GM19025 (cell line): ENCODE measurements around the gene IQSEC1.

Experiments
- ATAC-seq: cut with Tn5 transposase; IDR thresholded peaks from one replicate; pipeline ENCODE4 v1.9.1; 2021; ENCODE audit warnings: mild to moderate bottlenecking, low read depth, moderate library complexity; ENCODE audit not compliant: unreplicated experiment

The IQSEC1 gene

DNA sequence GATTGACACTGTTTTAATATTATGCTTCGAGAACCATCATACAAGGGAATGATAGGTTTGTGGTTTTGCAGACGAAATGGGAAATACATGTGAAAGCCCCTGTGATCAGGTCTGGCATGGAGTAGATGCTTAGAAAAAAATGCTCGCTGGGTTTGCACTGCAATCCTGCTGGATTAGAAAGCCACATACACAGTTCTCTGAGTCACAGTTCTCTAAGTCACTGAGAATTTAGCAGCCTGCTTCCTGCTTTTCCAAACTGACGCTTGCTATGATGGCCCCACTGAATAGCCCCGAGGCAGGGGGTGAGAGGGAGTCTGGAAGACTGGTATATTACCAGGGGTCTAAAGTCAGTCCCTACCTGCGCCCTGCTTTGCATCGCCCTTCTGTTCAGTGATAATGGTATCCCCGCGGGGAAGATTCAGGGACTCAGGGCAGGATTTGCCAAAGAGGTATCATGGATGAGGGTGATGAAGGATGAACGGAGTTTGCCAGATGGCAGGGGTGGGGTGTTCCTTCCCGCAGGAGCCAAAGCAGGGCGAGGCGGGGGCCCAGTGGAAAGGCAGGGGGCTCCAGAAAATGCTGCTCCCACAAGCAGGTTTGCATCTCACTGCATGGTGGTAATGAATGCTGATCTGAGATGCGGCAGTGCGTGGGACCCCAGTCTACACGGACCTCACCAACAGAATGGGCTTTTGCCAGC lies 82.3 kb downstream of the IQSEC1 start:
- no peak for ATAC-seq

DNA sequence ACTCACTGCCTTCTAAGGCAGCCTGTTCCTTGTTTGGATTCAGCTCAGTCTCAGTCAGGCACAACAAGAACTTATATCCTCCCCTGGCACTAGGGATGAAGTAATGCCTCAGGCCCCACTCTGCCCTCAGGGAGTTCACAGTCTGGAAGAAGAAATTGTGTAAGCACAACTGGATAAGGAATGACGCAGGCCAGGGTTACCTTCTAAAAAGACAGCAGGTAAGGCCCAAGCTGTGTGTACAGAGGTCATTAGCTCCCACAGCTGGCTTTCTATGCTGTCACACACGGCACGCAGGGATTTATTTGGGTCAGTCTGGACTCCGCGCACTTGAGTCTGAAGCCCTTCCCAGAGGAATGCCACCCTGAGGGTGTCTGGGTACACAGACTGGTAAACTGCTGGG lies 82.9 kb downstream of the IQSEC1 start:
- ATAC-seq, result no peak

DNA sequence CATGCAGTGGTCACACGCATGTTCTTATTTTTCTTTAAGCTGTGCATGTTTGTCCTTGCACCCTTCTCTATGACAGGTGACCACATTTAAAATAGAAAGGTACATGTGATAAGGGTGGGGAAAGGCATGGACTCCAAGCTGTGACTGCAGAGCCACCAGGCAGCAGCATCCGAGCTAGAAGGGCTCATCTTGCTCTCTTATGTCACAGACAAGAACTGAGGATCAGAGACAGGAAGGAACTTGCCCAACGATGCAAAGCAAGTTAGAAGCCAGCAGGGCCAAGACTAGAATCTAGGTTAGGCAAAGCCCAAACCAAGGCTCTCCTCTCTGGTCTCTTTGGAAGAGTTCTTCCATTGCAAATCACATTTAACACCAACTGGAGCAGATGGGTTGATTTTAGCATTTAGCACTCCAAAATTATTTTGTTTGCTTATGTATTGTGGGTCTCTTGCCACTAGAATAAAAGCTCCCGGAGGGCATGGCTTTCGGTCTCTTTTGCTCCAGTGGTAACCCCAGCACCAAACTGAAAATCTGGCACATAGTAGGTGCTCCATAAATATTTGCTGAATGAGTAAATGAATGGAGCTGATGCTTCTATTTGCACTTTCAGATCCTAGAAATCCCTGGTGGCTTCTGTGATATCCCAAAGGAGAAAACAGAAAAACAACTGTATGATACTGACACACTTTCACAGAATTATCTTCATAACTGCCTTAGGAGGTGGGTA lies 84.3 kb downstream of the IQSEC1 start:
- ATAC-seq, result no peak

DNA sequence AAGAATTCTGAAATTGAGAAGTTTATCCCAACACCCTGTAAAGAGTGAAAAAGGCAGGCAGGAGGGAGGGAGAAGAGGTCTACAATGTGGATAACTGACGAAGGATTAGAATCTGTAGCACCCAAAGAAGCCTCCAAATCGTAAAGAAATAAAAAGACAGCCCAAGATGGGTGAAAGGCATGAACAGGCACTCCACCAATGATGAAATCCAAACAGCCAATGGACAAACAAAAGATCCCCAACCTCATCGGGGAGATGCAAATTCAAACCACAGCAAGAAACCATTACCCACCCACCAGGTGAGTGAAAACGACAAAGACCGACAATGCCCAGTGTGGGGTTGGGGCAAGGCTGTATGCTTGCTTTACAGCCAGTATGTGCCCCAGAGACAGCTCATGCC lies 85.6 kb downstream of the IQSEC1 start:
- no peak for ATAC-seq

DNA sequence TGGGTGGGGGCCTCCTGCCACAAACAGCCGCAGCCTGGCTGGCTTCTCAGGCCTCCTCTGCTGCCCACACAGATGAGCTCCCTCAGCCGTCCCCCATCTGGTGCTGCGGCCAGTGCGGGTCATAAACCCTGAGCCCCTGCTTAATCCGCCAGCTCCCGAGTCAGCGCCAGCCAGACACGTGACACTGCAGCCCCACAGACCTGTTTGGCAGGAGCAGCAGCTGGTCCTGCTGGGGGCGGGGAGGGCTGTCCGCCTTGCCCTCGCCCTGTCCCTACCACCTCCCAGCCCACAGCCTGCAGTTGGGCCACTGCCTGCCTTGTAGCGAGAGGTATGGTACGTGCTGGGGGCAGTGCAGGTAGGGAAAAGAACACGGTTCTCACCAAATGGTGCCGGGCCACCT lies 86.2 kb downstream of the IQSEC1 start:
- no peak for ATAC-seq

DNA sequence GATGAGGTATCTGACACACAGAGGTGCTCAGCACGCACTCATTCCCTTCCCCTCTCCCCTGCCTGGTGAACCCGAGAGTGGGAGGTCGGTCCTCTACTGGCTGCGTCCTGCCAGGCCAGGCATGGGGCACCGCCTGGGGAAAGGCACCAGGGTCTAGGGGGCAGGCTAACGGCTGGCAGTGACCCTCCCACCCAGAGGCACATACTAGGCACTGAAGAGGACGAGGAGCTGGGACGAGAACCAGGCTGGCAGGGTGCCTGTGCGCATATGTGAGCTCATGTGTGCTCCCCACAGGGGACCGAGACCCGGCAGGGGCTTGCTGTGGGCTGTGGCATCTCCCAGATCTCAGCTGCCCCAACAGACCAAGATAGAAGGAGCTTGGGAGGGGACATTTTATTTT lies 86.7 kb downstream of the IQSEC1 start:
- no peak for ATAC-seq

DNA sequence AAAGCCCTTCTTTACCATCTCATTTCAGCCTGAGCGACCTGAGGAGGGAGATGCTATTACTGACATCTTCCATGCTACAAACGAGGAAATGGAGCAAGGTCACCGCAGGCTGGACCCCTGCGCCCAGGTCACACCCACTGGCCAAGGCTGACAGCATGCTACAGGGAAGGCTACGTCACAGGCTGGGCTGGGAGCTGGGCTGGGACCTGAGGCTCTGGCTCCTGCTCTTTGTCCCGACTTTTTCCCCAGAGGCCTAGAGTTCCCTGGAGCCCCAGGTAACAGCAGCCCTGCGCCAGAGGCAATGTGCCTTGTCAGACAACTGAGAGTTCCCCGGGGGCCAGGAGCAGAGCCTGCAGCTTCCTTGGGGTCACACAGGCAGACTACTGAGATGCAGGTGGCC lies 87.2 kb downstream of the IQSEC1 start:
- ATAC-seq, result no peak

DNA sequence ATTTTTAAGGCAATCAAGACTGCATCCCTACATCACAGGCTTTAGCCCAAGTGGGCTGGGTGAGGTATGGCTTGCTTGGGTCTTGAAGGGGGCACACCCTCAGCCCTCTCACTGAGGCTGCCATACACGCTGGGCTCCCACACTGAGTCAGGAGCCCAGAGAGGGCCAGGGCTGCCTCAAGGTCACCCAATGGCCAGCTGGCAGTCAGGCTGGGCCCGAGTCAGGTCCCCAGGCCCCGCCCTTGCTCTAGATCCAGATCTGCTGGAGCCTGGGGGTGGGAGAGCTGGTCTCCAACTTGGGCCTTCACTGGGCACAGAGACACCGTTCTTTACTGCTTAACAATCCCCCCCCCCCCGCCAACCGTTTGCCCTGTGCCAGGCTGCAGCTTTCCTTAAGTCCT lies 88.1 kb downstream of the IQSEC1 start:
- no peak for ATAC-seq

DNA sequence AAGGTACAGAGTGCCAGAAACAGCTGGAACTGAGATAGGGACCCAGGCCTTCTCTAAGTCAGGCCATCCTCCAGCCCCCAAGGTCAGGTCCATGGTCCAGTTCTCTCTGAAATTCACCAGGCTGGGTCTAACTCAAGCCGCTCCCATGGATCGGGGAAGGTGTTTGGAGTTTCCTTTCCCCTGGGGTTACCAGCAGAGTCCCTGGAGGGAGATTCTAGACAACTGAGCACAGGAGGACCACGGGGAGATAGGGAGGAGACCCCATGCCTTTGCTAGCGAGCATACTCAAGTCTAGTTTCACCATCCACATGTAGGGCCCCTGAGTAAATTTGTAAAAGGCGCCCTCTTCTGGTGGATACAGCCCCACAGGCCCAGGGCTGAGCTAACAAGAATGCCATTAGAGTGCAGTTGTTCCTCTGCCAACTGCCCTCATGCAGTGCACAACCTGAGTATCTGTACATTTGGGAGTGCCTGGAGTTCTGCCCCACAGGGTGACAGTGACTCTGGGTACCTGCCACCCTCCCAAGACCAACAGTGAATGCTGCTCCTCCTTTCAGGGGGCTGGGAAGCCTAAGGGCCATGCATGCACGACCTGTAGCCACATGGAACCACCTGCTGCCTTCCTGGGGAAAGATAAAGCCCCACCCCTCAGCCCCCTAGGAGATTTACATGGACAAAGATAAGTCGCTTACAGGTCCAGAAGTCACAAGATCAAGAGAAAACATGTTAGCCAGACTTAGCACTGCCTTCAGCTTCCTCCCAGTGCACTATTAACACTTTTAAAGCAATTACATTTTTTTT lies 89.0 kb downstream of the IQSEC1 start:
- ATAC-seq, result no peak

DNA sequence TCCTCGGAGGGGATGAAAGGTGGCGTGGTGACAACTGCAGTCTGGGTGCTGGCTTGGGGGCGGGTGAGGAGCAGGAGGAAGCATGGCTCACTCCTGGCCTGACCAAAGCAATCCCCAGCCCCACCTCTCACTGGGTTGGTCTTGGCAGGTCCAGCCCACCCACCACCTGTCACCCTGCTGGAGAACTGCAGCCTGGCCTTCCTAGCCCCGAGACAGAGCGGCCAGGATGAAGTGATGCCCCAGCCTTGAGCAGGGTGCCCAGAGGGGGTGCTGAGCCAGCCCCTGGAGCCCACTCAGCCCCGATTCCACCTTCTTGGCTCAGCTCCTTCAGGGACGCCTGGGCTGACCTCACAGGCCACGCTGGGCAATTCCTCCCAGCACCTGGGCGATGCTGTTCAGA lies 89.9 kb downstream of the IQSEC1 start:
- ATAC-seq, result peak; percentile 7

DNA sequence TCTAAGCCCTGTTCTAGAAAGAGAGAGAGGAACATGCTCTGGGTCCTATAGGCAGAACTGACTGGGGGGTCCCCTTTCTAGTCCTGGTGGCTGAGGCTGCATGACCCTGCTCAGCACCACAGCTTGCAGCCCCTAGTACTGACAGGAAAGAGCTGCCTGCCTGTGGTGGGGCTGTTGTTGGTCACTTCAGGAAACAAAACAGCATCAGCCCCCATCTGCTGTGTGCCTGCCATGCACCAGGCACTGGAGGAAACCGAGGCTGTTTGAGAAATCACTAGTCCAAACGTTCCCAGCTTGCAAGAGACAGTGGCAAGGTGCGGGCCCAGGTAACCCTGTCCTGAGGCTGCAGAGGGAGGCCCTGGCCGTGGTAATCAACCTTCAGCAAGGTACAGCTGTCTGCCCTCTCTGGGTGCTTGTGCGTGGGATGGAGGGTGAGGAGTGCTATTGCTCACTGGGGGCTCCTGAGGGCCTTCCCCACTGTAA lies 90.6 kb downstream of the IQSEC1 start:
- ATAC-seq, result peak; percentile 74

DNA sequence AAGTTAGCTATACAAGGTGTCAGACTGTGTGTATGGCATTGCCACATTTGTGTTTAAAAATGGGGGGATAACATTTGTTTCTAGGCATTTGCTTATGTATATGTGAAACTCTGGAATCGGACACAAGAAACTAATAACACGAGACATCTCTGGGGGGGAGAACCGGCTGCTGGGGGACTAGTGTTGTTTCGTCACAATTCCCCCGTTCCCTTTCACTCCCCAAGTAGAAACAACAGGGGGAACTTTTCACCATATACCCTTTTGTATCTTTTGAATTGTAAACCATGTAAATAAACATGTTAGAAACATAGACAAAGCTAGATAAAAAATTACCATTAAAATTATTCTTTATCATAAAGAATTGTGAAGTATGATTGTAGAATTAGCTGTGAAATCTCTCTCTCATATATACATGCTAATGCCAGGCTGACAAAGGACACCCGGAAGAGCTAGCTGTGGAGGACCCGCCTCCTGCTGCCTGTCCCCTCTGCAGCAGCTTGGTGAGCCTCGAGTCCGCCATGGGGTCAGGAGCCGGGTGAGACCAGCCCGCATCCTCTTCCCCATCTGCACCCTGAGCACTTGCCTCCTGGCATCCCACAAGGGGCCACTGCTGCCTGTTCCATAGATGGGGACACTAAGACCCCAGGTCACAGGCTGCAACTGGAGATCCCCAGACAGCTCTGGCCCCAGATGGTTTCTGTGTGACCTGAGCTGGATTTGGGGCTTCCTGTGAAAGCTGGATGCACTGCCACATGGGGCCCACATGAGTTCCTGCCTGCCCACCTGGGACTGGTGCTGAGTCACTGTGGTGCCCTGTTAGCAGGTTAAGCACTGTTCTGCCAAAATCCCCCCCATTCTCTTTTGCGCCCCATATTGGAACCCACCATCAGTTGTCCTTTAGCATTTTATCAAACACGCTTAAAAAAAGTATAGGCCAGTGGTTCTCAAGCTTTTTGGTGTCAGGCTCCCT lies 91.6 kb downstream of the IQSEC1 start:
- no peak for ATAC-seq

DNA sequence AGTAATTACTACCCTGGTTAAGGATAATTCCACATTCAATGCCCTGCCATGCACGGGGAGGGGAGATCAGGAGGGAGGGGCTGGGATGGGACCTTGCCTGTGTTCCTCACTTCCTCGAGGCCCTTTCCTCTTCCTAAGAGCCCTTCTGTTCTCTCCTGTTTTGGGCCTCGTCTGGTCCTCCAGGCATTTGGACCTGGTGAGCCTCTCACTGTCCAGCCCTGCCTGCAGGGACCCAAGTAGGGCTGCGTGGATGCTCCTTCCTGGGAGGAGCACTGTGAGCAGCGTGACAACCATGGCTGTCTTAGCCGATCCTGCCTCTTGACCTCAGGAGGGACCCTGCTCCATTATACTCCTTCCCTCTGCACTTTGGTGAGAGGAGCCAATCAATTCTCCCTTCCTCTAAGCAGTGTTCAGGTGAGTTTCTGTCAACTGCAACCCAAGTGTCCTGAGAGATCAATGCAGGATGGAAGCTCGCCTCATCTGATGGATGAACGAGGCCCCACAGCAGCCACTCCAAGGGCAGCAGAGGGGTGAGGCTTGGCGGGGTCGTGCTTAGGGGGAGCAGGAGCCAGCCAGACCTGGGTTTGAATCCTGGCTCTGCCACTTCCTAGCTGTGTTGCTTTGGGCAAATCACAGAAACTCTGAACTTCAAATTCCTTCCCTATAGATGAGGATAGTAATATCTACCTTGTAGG lies 92.5 kb downstream of the IQSEC1 start:
- ATAC-seq, result no peak

DNA sequence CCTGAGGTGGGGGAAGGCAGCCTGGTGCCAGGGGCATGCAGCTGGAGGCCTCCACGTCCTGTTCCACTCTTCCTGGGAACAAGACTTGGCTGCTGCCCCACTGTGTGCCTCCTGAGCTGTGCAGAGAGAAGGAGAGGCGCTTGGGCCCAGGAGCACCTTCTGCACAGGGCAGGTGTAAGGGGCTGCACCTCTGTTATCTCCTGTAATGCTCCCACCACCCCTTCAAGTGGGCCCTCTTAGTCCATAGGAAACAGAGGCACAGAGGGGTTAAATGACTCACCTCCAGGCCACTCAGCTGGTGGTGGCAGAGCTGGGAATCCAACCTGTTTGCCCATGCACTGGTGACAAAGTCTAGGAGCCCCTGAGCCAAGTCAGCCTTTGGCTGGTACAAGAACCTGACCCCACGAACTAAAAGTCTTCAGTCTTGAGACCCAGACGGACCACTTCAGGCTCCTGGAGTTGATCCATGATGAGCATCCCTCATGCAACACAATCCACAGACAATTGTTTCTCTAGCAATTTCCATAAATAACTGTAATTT lies 93.2 kb downstream of the IQSEC1 start:
- ATAC-seq, result no peak

DNA sequence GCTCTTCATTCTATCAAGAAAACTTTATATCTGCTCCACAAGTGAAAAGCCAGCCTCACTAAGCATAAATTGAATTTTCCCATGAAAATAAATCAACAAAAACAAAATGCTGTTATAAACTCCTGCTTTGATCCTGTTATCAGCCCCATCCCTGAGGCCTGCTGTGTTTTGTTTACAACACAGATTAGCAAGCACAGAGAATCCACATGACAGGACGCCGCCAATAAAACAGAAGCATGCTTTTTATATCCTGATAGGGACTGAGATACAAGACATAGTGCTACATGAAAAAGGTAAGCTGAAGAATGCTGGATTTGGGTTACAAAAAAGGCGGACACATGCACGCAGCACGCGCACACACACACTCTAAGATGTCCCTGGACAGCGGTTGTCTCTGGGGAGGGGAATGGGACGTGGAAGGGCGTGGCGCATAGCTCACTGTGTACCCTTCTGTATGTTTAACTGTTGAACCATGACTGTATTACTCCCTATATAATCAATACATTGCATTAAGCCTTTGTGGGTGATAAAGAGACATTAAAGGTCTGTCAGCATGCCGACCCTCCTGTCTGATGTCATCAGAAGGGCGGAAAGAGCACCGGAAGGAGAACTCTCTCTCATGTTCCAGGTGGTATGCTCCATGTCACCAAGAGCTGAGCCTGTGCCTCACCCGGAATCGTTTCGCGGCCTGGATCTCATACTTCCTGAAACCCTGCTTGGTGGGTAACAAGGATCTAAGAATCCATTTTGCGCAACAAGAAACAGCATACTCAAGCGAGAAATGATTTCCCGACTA lies 93.9 kb downstream of the IQSEC1 start:
- no peak for ATAC-seq

DNA sequence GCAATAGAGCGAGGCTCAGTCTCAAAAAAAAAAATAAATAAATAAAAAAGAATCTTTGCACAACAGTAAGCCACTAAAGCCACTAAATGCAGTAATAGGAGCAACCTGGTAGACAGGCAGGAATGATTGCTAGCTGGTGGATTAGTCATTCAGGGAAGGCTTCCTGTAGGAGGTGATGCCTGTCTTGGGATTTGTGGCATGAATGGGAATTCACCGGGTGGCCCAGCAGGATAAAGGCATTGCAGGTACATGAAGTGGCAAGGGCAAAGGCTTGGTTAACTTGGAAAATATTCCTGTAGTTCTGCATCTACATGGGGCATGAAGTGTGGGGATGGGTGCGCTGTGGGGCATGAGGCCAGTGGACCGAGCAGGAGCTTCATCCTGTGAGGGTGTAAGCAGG lies 94.5 kb downstream of the IQSEC1 start:
- ATAC-seq, result no peak

DNA sequence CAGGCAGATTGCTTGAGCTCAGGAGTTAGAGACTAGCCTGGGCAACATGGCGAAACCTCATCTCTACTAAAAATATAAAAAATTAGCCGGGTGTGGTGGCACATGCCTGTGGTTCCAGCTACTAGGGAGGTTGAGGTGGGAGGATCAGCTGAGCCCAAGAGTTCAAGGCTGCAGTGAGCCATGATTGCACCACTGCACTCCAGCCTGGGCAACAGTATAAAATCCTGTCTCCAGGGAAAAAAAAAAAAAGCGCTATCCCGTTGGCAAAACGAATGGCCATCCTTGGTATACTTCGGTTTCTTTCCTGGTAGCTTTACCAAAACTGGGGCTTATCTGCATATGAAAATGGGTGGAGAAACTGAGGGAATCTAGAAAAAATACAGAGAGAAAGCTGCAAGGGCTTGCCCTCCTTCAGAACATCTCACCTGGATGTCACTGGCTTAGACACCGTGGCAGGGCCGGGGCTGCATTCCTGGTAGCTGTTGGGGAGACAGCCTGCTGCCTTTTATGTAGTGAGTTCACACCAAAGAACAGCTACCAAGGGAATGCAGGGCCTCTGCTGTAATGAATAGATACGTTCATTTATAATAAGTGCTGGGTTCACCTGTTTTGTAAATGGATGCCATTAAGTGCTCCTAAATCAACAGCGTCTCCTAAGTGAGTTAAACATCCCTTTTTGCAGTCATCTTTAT lies 96.0 kb downstream of the IQSEC1 start:
- ATAC-seq, result no peak
